SJCRH30 (cell line): Measurements from ENCODE around the gene TMEM235. TPM values are rescaled to one million over a fixed set of nuclear protein-coding genes. Genes with fewer than 3 reads are reported as not detected.
"Not testable (repeated sequence)": the region's sequence is repeated elsewhere in the genome, so short reads cannot be mapped to it uniquely, and the experiment has no call there.

Experiments
- DNase-seq, 2 experiments: peaks; one replicate each; pipeline ENCODE4 v3.0.0-alpha.2; 2015 to 2020
- H3K27ac ChIP-seq: fragments of 250-450 bp; sonication (Bioruptor Pico); 2 replicates; pipeline ENCODE4 v1.5.1; 2020; ENCODE audit warnings: mild to moderate bottlenecking, moderate library complexity
- H3K27me3 ChIP-seq: fragments of 250-450 bp; sonication (Bioruptor Pico); 2 replicates; pipeline ENCODE4 v1.5.1; 2020; ENCODE audit warnings: mild to moderate bottlenecking, moderate library complexity
- H3K36me3 ChIP-seq: fragments of 250-450 bp; sonication (Bioruptor Pico); 2 replicates; pipeline ENCODE4 v1.5.1; 2020; ENCODE audit warnings: mild to moderate bottlenecking, moderate library complexity
- H3K4me1 ChIP-seq: fragments of 250-450 bp; sonication (Bioruptor Pico); 2 replicates; pipeline ENCODE4 v1.5.1; 2020; ENCODE audit warnings: mild to moderate bottlenecking, moderate library complexity
- H3K4me3 ChIP-seq: fragments of 250-450 bp; sonication (Bioruptor Pico); 2 replicates; pipeline ENCODE4 v1.5.1; 2020; ENCODE audit warnings: mild to moderate bottlenecking, moderate library complexity
- H3K9me3 ChIP-seq: fragments of 250-450 bp; sonication (Bioruptor Pico); replicated peaks from 2 replicates; pipeline ENCODE4 v1.5.1; 2020; ENCODE audit warnings: mild to moderate bottlenecking, moderate library complexity
- total RNA-seq: library from RNA; depleted of rRNA; stranded (reverse); fragments of >200 nt; shearing (Covaris generic); gene quantifications from 2 replicates; pipeline ENCODE4 v1.2.3, GENCODE V29; 2014

TMEM235 gene
- total RNA-seq, 1 experiment from 2014 or later: 0.10 TPM

DNA sequence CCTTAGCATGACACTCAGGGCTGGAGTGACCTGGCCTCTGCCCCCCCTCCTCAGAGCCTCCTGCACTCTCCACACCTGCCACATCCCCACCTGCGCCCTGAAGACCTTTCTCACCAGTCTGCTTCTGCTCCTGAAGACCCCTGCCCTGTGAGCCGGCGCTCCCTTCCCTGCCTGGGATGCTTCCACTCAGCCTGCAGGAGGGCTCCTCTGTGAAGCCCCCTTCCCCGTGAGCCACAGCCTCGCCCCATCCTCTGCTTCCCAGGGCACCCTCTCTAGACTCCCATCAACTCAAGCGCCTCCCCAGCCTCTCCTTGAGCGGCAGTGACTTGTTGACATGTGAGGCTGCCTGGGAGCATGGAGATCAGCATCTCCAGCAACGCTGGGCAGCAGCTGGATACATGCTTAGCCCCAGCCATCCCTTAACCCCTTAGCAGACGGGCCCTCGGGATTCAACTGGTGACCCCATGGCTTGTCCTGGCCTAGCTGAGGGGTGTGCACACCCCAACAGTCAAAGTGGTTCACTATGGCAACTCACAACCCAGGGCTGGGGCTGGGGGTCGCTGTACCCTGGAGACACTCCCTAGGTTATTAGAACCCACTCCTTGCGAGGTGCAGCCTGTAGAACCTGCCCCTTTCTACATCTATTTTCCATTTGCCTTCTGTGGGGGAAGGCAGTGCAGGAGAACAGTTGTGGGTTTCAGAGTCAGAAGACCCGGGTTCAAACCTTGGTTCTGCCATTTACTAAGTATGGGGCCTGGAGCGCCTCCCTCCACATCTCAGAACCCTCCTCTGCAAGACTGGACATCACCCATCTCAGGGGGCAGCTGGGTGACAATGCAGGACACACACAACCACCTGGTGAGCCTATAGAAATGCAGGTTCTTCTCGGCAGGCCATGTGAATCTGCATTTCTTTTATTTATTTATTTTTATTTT, 21.5 kb downstream of the TMEM235 start:
- DNase-seq: peak in 1 of 2 experiments; percentile 21
- no peaks in the 10 kb centered on the region for H3K36me3 ChIP-seq
- H3K4me1 ChIP-seq: peaks cover 10% of the 10 kb centered on the region
- H3K9me3 ChIP-seq: no peaks in the 10 kb centered on the region
- H3K4me3 ChIP-seq: no peak overlapping the region
- H3K27ac ChIP-seq: no peak overlapping the region
- H3K27me3 ChIP-seq: no peaks in the 10 kb centered on the region

DNA sequence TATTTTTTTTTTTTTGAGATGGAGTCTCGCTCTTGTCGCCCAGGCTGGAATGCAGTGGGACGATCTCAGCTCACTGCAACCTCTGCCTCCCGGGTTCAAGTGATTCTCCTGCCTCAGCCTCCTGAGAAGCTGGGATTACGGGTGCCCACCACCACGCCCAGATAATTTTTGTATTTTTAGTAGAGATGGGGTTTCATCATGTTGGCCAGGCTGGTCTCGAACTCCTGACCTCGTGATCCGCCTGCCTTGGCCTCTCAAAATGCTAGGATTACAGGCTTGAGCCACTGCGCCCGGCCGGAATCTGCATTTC, 22.2 kb downstream of the TMEM235 start:
- Histone ChIP-seq H3K4me3 (peak overlapping the region; percentile 67), H3K4me1 (peaks cover 16% of the 10 kb centered on the region)
- H3K36me3 ChIP-seq, H3K9me3 ChIP-seq, H3K27ac ChIP-seq, DNase-seq, H3K27me3 ChIP-seq: not testable (repeated sequence)

DNA sequence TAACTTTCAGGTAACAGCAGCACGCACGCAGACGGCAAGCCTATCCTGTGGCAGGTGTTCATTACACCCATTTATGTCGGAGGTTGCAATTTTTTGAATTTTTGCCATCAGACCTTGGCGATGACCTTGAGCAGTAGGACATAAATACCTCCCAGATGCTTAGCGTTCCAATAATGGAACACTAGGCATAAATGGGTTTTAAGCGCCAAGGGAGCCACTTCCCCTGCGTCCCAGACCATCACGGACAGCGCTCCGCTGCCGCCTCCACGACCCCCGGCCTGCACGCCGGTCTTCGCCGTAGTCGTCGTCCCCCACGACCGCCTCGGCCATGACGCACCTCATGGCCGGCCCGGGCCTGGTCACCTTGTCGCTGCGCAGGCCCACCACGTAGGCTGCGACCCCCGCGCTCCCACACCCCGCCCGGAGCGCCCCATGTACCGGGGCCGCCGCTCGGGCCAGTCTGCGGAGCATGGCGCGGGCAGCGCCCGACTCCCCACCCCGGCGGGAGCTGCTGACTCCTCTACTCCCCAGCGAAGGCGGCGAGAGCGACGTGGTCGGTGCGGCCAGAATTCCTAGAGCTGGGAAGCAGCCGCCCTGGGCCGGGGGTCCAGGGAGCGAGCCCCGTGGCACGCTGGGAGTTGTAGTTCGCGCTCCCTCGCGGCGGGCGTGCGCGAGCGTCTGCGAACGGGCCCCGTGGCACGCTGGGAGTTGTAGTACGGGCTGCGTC, 22.7 kb downstream of the TMEM235 start:
- Histone ChIP-seq H3K36me3 (no peaks in the 10 kb centered on the region), H3K4me3 (peak overlapping the region; percentile 67), H3K9me3 (no peaks in the 10 kb centered on the region), H3K27ac (peak overlapping the region; percentile 38), H3K27me3 (no peaks in the 10 kb centered on the region), H3K4me1 (peaks cover 20% of the 10 kb centered on the region)
- peak; percentile 93 to 95 for DNase-seq

DNA sequence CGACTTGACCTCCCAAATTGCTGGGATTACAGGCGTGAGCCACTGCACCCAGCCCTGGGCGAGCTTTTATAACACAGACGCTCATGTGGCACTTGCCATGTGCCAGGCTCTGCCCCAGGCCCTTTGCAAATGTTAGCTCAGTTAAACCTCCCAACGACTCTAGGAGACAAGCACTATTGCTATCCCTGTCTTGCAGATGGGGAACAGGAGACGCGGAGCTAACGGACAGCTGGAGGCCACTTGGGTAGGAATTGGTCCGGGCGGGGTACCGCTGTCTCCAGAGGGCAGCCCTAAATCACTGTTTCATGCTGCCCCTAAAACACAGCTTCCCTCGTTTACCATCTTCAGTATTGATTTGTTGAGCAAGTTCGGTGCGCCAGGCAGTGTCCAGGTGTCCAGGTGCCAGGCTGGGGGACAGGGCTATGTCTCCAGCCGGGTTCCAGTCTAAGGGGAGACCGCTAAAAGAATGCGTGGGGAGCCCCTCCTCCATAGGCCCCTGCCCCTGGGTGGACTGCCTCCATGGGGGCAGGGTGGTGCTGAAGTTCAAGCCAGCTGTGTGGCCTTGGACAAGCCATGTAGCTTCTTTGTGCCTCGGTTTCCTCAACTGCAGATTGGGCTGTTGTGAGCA, 23.7 kb downstream of the TMEM235 start:
- no peak overlapping the region for H3K4me3 ChIP-seq
- no peaks in the 10 kb centered on the region for H3K36me3 ChIP-seq
- H3K9me3 ChIP-seq: no peaks in the 10 kb centered on the region
- no peaks in the 10 kb centered on the region for H3K27me3 ChIP-seq
- H3K4me1 ChIP-seq: peaks cover 20% of the 10 kb centered on the region
- DNase-seq: peak in 1 of 2 experiments; percentile 20
- H3K27ac ChIP-seq: no peak overlapping the region

DNA sequence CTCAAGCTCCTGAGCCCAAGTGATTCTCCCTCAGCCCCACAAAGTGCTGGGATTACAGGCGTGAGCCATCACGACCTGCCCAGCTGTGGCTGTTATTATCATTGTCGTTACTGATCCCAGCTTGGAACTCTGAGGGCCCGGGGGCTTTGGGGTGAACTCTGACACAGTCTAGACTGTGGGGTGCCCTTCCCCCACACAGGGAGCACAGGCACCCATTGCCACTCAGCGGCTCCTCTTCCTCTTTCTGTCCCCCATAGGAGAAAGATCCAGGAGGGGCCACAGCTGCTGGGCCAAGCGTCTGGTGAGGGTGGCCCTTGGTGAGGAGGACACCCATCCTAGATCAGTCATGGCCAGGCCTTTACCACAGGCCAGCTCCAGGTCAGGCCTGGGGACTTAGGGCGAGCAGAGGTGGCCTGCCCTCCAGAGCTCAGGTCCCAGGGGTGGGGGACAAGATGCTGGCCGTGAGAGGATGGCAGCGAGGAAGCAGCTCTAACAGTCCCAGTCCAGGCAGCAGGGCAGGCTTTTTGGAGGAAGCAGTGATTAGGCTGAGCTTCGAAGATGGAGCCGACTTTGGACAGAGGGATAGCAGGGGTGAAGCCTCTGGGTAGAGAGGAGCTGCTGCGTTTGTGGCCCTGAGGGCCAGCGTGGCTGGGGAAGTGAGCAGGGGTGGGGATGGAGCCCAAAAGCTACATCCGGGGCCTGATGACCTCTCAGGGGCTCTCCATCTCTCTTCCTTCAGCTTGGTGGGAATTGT, 24.7 kb downstream of the TMEM235 start:
- no peaks in the 10 kb centered on the region for H3K27me3 ChIP-seq
- H3K9me3 ChIP-seq: no peaks in the 10 kb centered on the region
- no peak overlapping the region for H3K27ac ChIP-seq
- DNase-seq: peak in 1 of 2 experiments; percentile 7
- H3K36me3 ChIP-seq: no peaks in the 10 kb centered on the region
- peaks cover 20% of the 10 kb centered on the region for H3K4me1 ChIP-seq
- H3K4me3 ChIP-seq: no peak overlapping the region

DNA sequence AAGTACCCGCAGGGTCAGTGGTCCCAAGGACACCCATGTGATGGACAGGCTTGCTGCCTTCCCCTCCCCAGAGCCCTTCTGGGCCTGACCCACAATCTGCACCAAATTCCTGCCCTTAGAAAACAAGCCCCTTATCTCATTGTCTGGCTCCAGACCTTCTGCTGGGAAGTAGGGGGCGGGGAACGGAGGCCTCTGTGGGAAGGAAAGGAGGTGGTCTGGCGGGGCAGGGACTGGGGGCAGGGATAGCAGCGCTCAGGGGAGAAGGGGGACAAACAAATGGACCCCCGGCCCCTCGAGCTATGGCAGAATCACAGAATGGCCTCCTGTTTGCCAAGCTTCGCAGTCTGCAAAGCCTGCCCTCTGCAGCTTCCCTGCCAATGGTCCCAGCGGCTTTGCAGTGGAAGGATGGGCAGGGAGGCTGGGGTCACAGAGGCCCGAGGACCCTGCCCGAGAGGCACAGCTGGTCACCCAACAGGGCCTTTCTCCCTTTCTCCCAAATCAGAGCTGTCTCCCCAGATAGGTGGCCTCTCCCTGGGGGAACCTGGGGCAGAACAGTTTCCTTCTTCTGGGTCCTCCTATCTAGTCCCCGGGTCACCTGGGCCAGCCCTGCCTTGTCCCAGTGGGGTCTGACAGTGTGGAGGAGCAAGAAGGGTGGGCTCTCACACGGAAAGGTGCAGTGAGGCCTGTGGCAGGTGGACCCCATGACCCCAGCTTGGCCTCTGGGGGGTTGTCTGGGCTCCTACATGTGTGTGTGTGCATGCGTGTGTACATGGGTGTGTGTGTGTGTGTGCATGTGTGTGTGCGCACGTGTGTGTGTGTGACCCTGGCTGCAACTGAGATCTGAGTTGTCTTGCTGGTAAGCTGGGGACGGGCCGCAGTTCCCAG, 25.5 kb downstream of the TMEM235 start:
- no peaks in the 10 kb centered on the region for H3K36me3 ChIP-seq
- no peaks in the 10 kb centered on the region for H3K27me3 ChIP-seq
- DNase-seq: peak in 1 of 2 experiments; percentile 9
- peaks cover 20% of the 10 kb centered on the region for H3K4me1 ChIP-seq
- H3K27ac ChIP-seq: no peak overlapping the region
- H3K4me3 ChIP-seq: no peak overlapping the region
- H3K9me3 ChIP-seq: no peaks in the 10 kb centered on the region

DNA sequence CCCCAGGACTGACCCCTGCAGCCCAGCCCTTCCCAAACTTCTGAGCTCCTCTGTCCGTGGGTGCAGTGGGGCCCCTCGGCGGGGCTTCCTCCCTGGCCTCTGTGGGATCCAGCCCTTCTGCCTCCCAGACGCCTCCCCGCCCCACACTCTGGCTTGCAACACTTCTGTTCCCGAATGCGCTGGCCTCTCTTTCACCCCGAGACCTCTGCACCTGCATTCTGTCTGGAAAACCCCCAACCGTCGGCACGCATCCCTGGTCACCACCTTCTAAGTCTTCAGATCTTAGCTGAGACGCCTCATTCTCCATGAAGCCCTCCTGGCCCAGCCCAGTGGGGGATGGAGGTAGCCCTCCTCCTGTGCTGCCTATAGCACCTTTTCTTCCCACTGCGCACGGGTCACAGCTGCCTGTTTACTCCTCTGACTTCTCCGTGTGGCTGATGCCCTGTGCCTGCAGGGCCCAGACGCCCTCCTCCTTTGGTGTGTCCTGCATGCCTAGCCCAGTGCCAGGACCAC, 26.4 kb downstream of the TMEM235 start:
- no peak overlapping the region for H3K27ac ChIP-seq
- H3K9me3 ChIP-seq: no peaks in the 10 kb centered on the region
- H3K27me3 ChIP-seq: no peaks in the 10 kb centered on the region
- no peak overlapping the region for H3K4me3 ChIP-seq
- no peaks in the 10 kb centered on the region for H3K36me3 ChIP-seq
- DNase-seq: peak in 1 of 2 experiments; percentile 24
- peaks cover 22% of the 10 kb centered on the region for H3K4me1 ChIP-seq

DNA sequence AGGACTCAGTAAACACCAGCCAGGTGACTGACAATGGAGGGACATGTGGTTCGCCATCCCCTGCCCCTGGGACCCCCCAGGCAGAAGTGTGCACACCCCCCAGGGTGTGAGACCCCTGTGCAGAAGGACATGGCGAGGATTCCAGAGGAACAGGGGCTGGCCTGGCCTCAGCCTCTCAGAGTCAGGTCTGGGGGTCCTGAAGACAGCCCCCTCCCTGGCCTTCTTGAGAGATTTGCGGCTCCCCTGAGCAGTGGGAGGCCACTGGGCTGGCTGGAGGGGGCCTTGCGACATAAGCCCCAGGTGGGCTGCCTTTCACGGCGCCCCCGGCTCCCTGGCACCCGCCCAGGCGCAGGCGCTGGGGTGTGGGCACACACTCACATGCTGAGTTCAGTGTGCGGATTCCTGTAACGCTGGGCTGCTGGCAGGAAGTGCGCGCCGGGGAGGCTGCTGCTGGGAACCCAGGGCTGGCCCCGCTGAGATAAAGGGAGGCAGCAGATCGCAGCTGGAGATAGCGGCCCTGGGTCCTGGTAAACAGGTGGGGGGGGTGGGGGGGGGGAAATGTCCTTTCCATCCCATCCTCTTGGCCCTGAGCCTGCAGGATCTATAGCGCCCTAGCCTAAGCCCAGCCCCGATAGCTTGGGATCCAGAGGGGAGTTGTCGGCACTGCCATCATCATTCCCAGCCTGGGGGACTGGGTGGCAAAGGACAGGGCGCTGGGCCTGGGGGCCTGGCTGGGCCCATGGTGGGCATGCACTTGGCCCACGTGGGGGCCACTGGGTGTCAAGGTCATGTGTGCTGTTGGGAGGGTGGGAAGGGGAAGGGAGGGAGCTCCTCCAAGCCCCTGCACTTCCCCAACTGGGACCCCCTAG, 27.1 kb downstream of the TMEM235 start:
- DNase-seq: peak; percentile 78 to 82
- Histone ChIP-seq H3K36me3 (no peaks in the 10 kb centered on the region), H3K9me3 (no peaks in the 10 kb centered on the region), H3K4me3 (no peak overlapping the region), H3K4me1 (peaks cover 29% of the 10 kb centered on the region), H3K27ac (no peak overlapping the region), H3K27me3 (no peaks in the 10 kb centered on the region)

DNA sequence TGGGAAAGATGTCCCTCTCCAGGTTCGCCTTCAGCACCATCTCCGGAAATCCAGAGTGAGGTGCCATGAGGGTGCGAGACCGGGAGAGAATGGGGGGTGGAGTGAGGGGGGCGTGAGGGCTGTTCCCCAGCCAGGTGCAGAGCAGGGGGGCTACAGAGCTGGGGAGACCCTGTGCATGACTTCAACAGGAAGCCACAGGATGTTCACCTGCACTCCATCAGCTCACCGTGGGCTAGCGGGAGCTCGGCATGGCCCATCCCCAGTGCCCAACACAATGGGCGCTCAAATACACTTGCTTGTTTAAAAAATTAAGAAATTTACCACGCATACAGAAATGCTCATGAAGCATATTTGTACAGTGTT, 27.7 kb downstream of the TMEM235 start:
- Histone ChIP-seq H3K27ac (no peak overlapping the region), H3K4me3 (no peak overlapping the region), H3K4me1 (peaks cover 32% of the 10 kb centered on the region)

DNA sequence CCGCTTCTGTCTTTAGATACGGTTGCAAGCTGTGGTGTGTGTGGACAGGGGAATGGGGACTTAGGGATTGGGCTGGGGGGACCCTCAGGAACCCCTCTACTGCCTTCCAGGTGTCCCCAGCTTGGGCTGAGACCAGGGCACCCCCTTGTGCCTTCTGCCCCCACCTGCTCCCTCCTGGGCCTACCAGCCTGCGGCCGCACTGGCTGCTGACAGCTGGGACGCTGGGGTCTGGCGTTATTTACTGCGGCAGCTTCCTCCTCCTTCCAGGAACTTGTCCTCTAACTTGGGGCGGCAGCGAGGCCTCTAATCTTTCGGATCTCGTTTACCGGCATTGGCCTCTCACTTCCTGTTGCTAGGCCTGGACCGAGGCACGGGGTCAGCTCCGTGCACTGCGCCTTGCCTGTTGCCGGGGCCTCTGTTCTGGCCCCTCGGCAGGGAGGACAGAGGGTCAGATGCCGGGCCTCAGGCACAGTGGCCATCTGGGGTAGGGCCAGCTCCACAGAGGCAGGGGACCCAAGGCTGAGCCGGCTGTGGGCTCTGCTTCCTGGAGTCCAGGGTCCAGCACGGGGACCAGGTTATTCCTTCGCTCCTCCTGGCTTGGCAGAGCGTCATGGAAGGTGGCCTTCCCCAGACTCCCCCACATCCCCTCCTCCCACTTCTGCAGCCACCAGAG, 31.8 kb downstream of the TMEM235 start:
- H3K4me3 ChIP-seq: no peak overlapping the region
- DNase-seq: peak; percentile 76 to 84
- H3K27me3 ChIP-seq: no peaks in the 10 kb centered on the region
- no peaks in the 10 kb centered on the region for H3K36me3 ChIP-seq
- peak overlapping the region; percentile 15 for H3K27ac ChIP-seq
- H3K4me1 ChIP-seq: peaks cover 41% of the 10 kb centered on the region
- H3K9me3 ChIP-seq: no peaks in the 10 kb centered on the region

More for the DNA sequence above, 27.7 kb downstream of the TMEM235 start:
- Histone ChIP-seq H3K36me3 (no peaks in the 10 kb centered on the region), H3K27me3 (no peaks in the 10 kb centered on the region), H3K9me3 (no peaks in the 10 kb centered on the region)
- no peak for DNase-seq

DNA sequence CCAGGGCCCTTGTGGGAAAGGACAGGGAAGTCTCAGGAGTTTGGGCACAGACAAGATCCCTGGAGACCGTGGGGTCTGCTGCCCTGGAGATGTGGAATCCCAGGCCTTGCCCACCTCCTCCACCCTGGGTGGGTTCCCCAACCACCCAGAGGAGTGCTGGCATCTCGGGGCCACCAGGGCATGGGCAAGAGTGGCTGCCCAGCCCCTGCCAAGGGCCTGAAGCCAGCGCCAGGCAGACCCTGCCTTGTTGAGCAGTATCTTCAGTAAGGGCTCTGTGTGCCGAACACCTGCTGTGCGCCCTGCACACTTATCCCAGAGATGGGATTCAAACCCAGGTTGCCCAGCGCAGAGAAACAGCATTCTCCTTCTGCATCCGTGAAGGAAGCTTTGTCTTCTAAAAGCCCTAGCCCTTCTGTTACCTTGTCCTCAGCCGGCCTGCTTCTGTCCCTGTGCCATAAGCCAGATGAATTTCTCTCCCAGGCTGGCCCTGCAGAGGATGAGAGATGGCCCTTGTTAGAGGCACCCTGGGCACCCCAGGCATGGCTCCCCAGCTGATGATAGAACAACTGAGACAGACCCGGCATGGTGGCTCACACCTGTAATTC, 32.4 kb downstream of the TMEM235 start:
- no peaks in the 10 kb centered on the region for H3K9me3 ChIP-seq
- no peak for DNase-seq
- H3K36me3 ChIP-seq: no peaks in the 10 kb centered on the region
- H3K4me1 ChIP-seq: peaks cover 41% of the 10 kb centered on the region
- H3K27ac ChIP-seq: no peak overlapping the region
- H3K4me3 ChIP-seq: no peak overlapping the region
- no peaks in the 10 kb centered on the region for H3K27me3 ChIP-seq

DNA sequence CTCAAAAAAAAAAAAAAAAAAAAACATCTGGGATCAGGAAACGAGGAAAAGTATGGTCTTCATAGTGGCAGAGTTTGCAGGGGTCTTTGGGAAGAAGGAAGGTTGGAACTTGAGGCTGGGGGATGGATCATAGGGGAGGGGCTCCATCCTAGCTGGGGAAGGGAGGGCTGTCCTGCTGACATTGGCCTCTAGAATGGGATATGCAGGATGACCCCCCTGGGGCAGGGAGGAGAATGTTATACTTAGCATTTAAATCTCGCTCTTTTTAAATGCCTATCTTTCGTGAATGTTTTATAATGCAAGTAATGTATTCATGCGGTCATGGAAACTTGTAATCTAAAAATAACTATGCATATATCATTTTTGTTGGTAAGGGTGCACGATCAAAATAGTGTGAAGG, 33.2 kb downstream of the TMEM235 start:
- Histone ChIP-seq H3K4me1 (peaks cover 41% of the 10 kb centered on the region), H3K27me3 (no peaks in the 10 kb centered on the region), H3K9me3 (no peaks in the 10 kb centered on the region), H3K4me3 (no peak overlapping the region), H3K36me3 (no peaks in the 10 kb centered on the region), H3K27ac (no peak overlapping the region)
- DNase-seq: no peak
